HepG2 (cell line): Measurements from ENCODE around the gene POTEE. TPM values are rescaled to one million over a fixed set of nuclear protein-coding genes. Genes with fewer than 3 reads are reported as not detected.
A peak's percentile ranks its signal among the peaks of the same experiment; 100 is the strongest.
"Not testable (repeated sequence)": the region's sequence is repeated elsewhere in the genome, so short reads cannot be mapped to it uniquely, and the experiment has no call there.

ENCODE experiments used
- ATAC-seq: fragments of 200-7000 bp; cut with Tn5 transposase; 3 replicates; pipeline ENCODE4 v1.9.1; 2020; ENCODE audit warnings: mild to moderate bottlenecking, moderate library complexity
- Bru-seq: library from RNA; stranded (reverse); fragments of 400-500 nt; gene quantifications from one replicate; lab custom pipeline; 2021; lab: Mats Ljungman, UMichigan
- BruChase-seq, 2 experiments: library from RNA; stranded (reverse); fragments of 400-500 nt; gene quantifications; one replicate each; lab custom pipeline; 2021; lab: Mats Ljungman, UMichigan
- BruUV-seq: library from RNA; stranded (reverse); fragments of 400-500 nt; replicated peaks from 2 replicates; lab custom pipeline; 2021; lab: Mats Ljungman, UMichigan
- CTCF ChIA-PET: fragments of 300-600 bp; formaldehyde crosslinking; extraction: SDS; loops from one replicate; lab custom pipeline; 2021; ENCODE audit warnings: low total read pairs, inconsistent platforms, low intra/inter-chr PET ratio; lab: Yijun Ruan, JAX
- POLR2A ChIA-PET: fragments of 350-600 bp; sonication (Branson Sonifier 250); formaldehyde crosslinking; loops from one replicate; lab custom pipeline; 2020; ENCODE audit warnings: antibody characterized with exemption, inconsistent platforms; lab: Yijun Ruan, JAX
- DNase-seq: peaks from one replicate; pipeline ENCODE4 v3.0.0-alpha.2; 2015; ENCODE audit warnings: low spot score
- FAIRE-seq: peaks from 3 replicates; lab custom pipeline; 2011; peaks lifted over from hg19 to GRCh38; lab: Jason Lieb, UNC
- H2AFZ ChIP-seq: one replicate; pipeline ENCODE4 v1.6.1; 2011; ENCODE audit warnings: low read length, inconsistent platforms
- H3K27ac ChIP-seq: fragments of 300-600 bp; 3 replicates; pipeline ENCODE4 v1.8.0; 2011; ENCODE audit warnings: mixed run types, mild to moderate bottlenecking, mixed read lengths, low read length, inconsistent platforms; ENCODE audit not compliant: insufficient read depth; ENCODE audit errors: extremely low read length
- H3K27me3 ChIP-seq, 2 experiments: fragments of 200-600 bp in 1 of 2; 2 replicates in 1 of 2; 3 replicates in 1 of 2; pipeline versions ENCODE4 v1.6.0 to v1.8.0; 2011; ENCODE audit warnings: low read length in 2 of 2, mild to moderate bottlenecking in 2 of 2, moderate library complexity in 2 of 2, inconsistent platforms in 1 of 2; ENCODE audit not compliant: insufficient read depth in 2 of 2, control insufficient read depth in 1 of 2
- H3K36me3 ChIP-seq, 2 experiments: fragments of 200-600 bp in 1 of 2; replicated peaks in 1 of 2; 2 replicates in 1 of 2; 3 replicates in 1 of 2; pipeline versions ENCODE4 v1.5.1 to v1.8.0; 2011; ENCODE audit warnings: low read length in 2 of 2, inconsistent platforms in 1 of 2; ENCODE audit not compliant: insufficient read depth in 2 of 2, control insufficient read depth in 1 of 2
- H3K4me1 ChIP-seq: 2 replicates; pipeline ENCODE4 v1.5.1; 2012; ENCODE audit warnings: low read length, inconsistent platforms; ENCODE audit not compliant: insufficient read depth
- H3K4me2 ChIP-seq: 2 replicates; pipeline ENCODE4 v1.6.0; 2011; ENCODE audit warnings: low read depth, low read length, inconsistent platforms
- H3K4me3 ChIP-seq, 3 experiments: fragments of 200-600 bp in 1 of 3; sonication (generic), shearing (Covaris generic) in 1 of 3; replicated peaks in 1 of 3; 2 replicates each; pipeline ENCODE4 v1.5.1; 2011 to 2016; ENCODE audit warnings: low read length in 3 of 3, inconsistent platforms in 2 of 3, low read depth in 2 of 3, mild to moderate bottlenecking in 2 of 3, control low read depth in 1 of 3, mixed read lengths in 1 of 3; ENCODE audit not compliant: insufficient read depth in 1 of 3
- H3K79me2 ChIP-seq: one replicate; pipeline ENCODE4 v1.6.1; 2011; ENCODE audit warnings: low read length, inconsistent platforms; ENCODE audit not compliant: insufficient read depth
- H3K9ac ChIP-seq: 2 replicates; pipeline ENCODE4 v1.6.0; 2011; ENCODE audit warnings: mild to moderate bottlenecking, low read depth, low read length, inconsistent platforms; ENCODE audit not compliant: insufficient read depth
- H3K9me3 ChIP-seq: 2 replicates; pipeline ENCODE4 v1.5.1; 2012; ENCODE audit warnings: mild to moderate bottlenecking, low read length
- H4K20me1 ChIP-seq: 2 replicates; pipeline ENCODE4 v1.6.0; 2011; ENCODE audit warnings: inconsistent platforms, mild to moderate bottlenecking, low read length, moderate library complexity; ENCODE audit not compliant: insufficient read depth
- SAP130 ChIP-seq: IDR thresholded peaks from 2 replicates; pipeline ENCODE4 v1.6.1; 2016; ENCODE audit warnings: low read depth
- WGBS: methylation state at CpG from one replicate; pipeline ENCODE4 v1.1.6; 2017; ENCODE audit warnings: low lambda C conversion rate; 5-methylcytosine and 5-hydroxymethylcytosine counted together
- in situ Hi-C: cut with HindIII; loops from 2 replicates; pipeline ENCODE4 v1.10.0; 2017; ENCODE audit warnings: low pct_unique_long_range_greater_than_20kb; ENCODE audit not compliant: extremely low pct_ligation_motif_present
- intact Hi-C: fragments of 100-400 bp; cut with micrococcal nuclease; formaldehyde crosslinking; loops from one replicate; pipeline ENCODE4 v1.10.0; 2022; ENCODE audit not compliant: unreplicated experiment
- long read RNA-seq, 2 experiments: library from RNA in 1 of 2; library from polyadenylated mRNA in 1 of 2; stranded (forward) in 1 of 2; unstranded in 1 of 2; transcript quantifications; one replicate each; pipeline ENCODE4 v2.0.0, GENCODE V29; 2019 to 2022
- polyA minus RNA-seq, 3 experiments: library from RNA; depleted of rRNA, polyadenylated mRNA; stranded (reverse); fragments of >200 nt; gene quantifications; 2 replicates each; pipeline ENCODE4 v1.2.3, GENCODE V29; 2011; ENCODE audit warnings: low replicate concordance in 1 of 3
- polyA plus RNA-seq, 8 experiments: library from polyadenylated mRNA; depleted of rRNA in 3 of 8; stranded (reverse) in 7 of 8; unstranded in 1 of 8; fragments of >200 nt; fragmentation: Illumina TruSeq in 4 of 8; extraction: Trizol in 4 of 8; gene quantifications; 2 replicates each; pipeline versions ENCODE4 v1.2.1 to v1.2.3, GENCODE V29; 2011 to 2016; ENCODE audit warnings: low read depth in 4 of 8, missing spikeins in 1 of 8, mixed read lengths in 1 of 8; ENCODE audit not compliant: insufficient read depth in 1 of 8
- total RNA-seq, 5 experiments: library from RNA; depleted of rRNA; stranded (reverse); fragments of >200 nt; fragmentation: Illumina TruSeq; extraction: Trizol; gene quantifications; 2 replicates each; pipeline ENCODE4 v1.2.3, GENCODE V29; 2016; ENCODE audit warnings: low read depth in 1 of 5

The POTEE gene
- total RNA-seq (2016; rRNA removed; fragmentation: Illumina TruSeq; extraction: Trizol) (0.48 and 1.9 TPM in 2 replicates), polyA plus RNA-seq (2011; rRNA removed) (0.38 and 0.42 TPM in 2 replicates), polyA minus RNA-seq (2011; rRNA and poly(A)+ RNA removed; ENCODE audit: low replicate concordance) (0.37 and 2.6 TPM in 2 replicates), Bru-seq, nascent RNA (percentile 43 among the genes with signal in this experiment), BruChase-seq, experiment 1, labeled RNA remaining after a 6-hour chase (percentile 78 among the genes with signal in this experiment), BruChase-seq, experiment 2, labeled RNA remaining after a 2-hour chase (percentile 70 among the genes with signal in this experiment)
- 1.1 and 1.8 TPM in 2 replicates for total RNA-seq (2016; cell fraction: cytosol; rRNA removed; fragmentation: Illumina TruSeq; extraction: Trizol; ENCODE audit: low read depth)
- total RNA-seq (2016; cell fraction: insoluble cytoplasmic fraction; rRNA removed; fragmentation: Illumina TruSeq; extraction: Trizol), result 0.79 and 1.6 TPM in 2 replicates
- 1.00 and 1.3 TPM in 2 replicates for total RNA-seq (2016; cell fraction: membrane; rRNA removed; fragmentation: Illumina TruSeq; extraction: Trizol)
- total RNA-seq (2016; cell fraction: nucleus; rRNA removed; fragmentation: Illumina TruSeq; extraction: Trizol), result 4.4 and 6.0 TPM in 2 replicates
- 0.04 and 0.06 TPM in 2 replicates for polyA plus RNA-seq (2011; cell fraction: cytosol; rRNA removed)
- polyA plus RNA-seq (2011; cell fraction: nucleus; rRNA removed), result 3.4 and 3.5 TPM in 2 replicates
- 0.85 and 0.88 TPM in 2 replicates for polyA plus RNA-seq (2012)
- polyA plus RNA-seq (2016; cell fraction: cytosol; fragmentation: Illumina TruSeq; extraction: Trizol; ENCODE audit: low read depth), result not detected in 2 replicates
- 0.17 TPM in 1 of 2 replicates, not detected in the other for polyA plus RNA-seq (2016; cell fraction: insoluble cytoplasmic fraction; fragmentation: Illumina TruSeq; extraction: Trizol; ENCODE audit: low read depth)
- polyA plus RNA-seq (2016; cell fraction: membrane; fragmentation: Illumina TruSeq; extraction: Trizol; ENCODE audit: low read depth), result not detected in 2 replicates
- polyA plus RNA-seq (2016; cell fraction: nucleus; fragmentation: Illumina TruSeq; extraction: Trizol; ENCODE audit: insufficient read depth, low read depth), result 2.0 and 2.1 TPM in 2 replicates
- polyA minus RNA-seq (2011; cell fraction: cytosol; rRNA and poly(A)+ RNA removed), result 0.18 and 1.3 TPM in 2 replicates
- 11.3 and 15.5 TPM in 2 replicates for polyA minus RNA-seq (2011; cell fraction: nucleus; rRNA and poly(A)+ RNA removed)
- long read RNA-seq, experiment 1, result 0 reads
- long read RNA-seq, experiment 2, result 0 reads

GRCh38 chr2:131209030-131209772 lies at the start of gene POTEE:
Gene POTEE (plus strand): TSS chr2:131209536. CDS start chr2:131218403, 8,867 bp downstream.
- POLR2A ChIA-PET, result interaction anchor here (0.6 kb wide), 1 partner anchor 1080 kb away, joined by 11 read pairs; the partner anchor contains the start of gene POTEF
- H2AFZ ChIP-seq, H3K4me1 ChIP-seq, H3K9me3 ChIP-seq, intact Hi-C loops, H3K79me2 ChIP-seq, H4K20me1 ChIP-seq, H3K36me3 ChIP-seq, DNase-seq, H3K27me3 ChIP-seq, H3K9ac ChIP-seq, BruUV-seq, in situ Hi-C loops: not testable (repeated sequence)
- Histone ChIP-seq H3K4me3 (peak within 1 kb of the TSS in 2 of 3 experiments; percentile 34 to 37; a peak in 3 of 6 replicates), H3K4me2 (peak within 1 kb of the TSS; percentile 27; the same call in 1 of the 2 replicates)
- FAIRE-seq, result peak; percentile 8
- WGBS, result 75% methylated on average over 33 of the region's 33 CpGs
- peak; percentile 88 for ATAC-seq
- TF ChIP-seq SAP130 (CRISPR knock-in tag), result peak; percentile 55; the same call in 1 of the 2 replicates
- TF ChIP-seq, all 625 proteins: peak for 1; not testable (repeated sequence) for 624
- H3K27ac ChIP-seq, CTCF ChIA-PET: not testable (repeated sequence)

- POLR2A ChIA-PET, H3K27ac ChIP-seq, CTCF ChIA-PET, intact Hi-C loops, H3K4me1 ChIP-seq, H3K27me3 ChIP-seq, H3K9me3 ChIP-seq, H3K9ac ChIP-seq, H2AFZ ChIP-seq, H3K36me3 ChIP-seq, H3K4me2 ChIP-seq, H3K79me2 ChIP-seq, H4K20me1 ChIP-seq, ATAC-seq, BruUV-seq, DNase-seq, H3K4me3 ChIP-seq, FAIRE-seq: not testable (repeated sequence)
- in situ Hi-C loops, result loop anchor here (25.0 kb wide), 1 partner anchor 497 kb away; no protein-coding TSS in a partner anchor
- WGBS, result 45% methylated on average over 5 of the region's 5 CpGs
These were observed 43.8 kb upstream of the POTEE start for GRCh38 chr2:131165562-131165961.
